Measurements from ENCODE around the gene OR2T33.
"Not testable (repeated sequence)": the region's sequence is repeated elsewhere in the genome, so short reads cannot be mapped to it uniquely, and the experiment has no call there.

The OR2T33 gene

GRCh38 chr1:248277876-248278275 is at the start of gene OR2T33:
OR2T33 (minus strand) TSS chr1:248277976; CDS start chr1:248273814, 4,162 bp downstream.
- DNase-seq (ENCODE audit: insufficient read length, low spot score) (no peak), FAIRE-seq (no peak)
- TF ChIP-seq CTCF (IDR thresholded peaks at IDR 0.05; ENCODE audit: insufficient read depth, missing control alignments), result no peak

- FAIRE-seq (no peak), DNase-seq (ENCODE audit: insufficient read length, low spot score) (no peak)
- TF ChIP-seq CTCF (IDR thresholded peaks at IDR 0.05; ENCODE audit: insufficient read depth, missing control alignments), result no peak
Measured at GRCh38 chr1:248324468-248324867, 46.7 kb upstream of the OR2T33 start, which contains the start of gene OR2M7. OR2M7 (minus strand) TSS chr1:248324568; CDS start chr1:248324568, 0 bp downstream.

GRCh38 chr1:248316796-248317195 is 39.0 kb upstream of the OR2T33 start:
- no peak for DNase-seq (ENCODE audit: insufficient read length, low spot score)
- TF ChIP-seq CTCF (IDR thresholded peaks at IDR 0.05; ENCODE audit: insufficient read depth, missing control alignments), result no peak
- FAIRE-seq, result no peak

- not testable (repeated sequence) for DNase-seq (ENCODE audit: insufficient read length, low spot score); FAIRE-seq
Measured at GRCh38 chr1:248306740-248307139, 29.0 kb upstream of the OR2T33 start.

GRCh38 chr1:248306103-248306502 is 28.3 kb upstream of the OR2T33 start:
- TF ChIP-seq CTCF (IDR thresholded peaks at IDR 0.05; ENCODE audit: insufficient read depth, missing control alignments), result no peak
- FAIRE-seq (no peak), DNase-seq (ENCODE audit: insufficient read length, low spot score) (no peak)

GRCh38 chr1:248305672-248306071 is 27.9 kb upstream of the OR2T33 start:
- DNase-seq (ENCODE audit: insufficient read length, low spot score); FAIRE-seq: not testable (repeated sequence)

- TF ChIP-seq CTCF (IDR thresholded peaks at IDR 0.05; ENCODE audit: insufficient read depth, missing control alignments), result no peak
- no peak for FAIRE-seq
Measured at GRCh38 chr1:248303324-248303723, 25.5 kb upstream of the OR2T33 start, which contains the start of gene OR2T12. OR2T12 (minus strand) TSS chr1:248303424; CDS start chr1:248295578, 7,846 bp downstream.

GRCh38 chr1:248288391-248288790 is 10.6 kb upstream of the OR2T33 start:
- FAIRE-seq (no peak), DNase-seq (ENCODE audit: insufficient read length, low spot score) (no peak)
- TF ChIP-seq CTCF (IDR thresholded peaks at IDR 0.05; ENCODE audit: insufficient read depth, missing control alignments), result no peak

More at GRCh38 chr1:248303324-248303723, 25.5 kb upstream of the OR2T33 start, which contains the start of gene OR2T12:
- no peak for DNase-seq (ENCODE audit: insufficient read length, low spot score)

- FAIRE-seq; DNase-seq (ENCODE audit: insufficient read length, low spot score): not testable (repeated sequence)
Measured at GRCh38 chr1:248273225-248273624, 4.6 kb downstream of the OR2T33 start.
